ENCODE results near the gene MAST4.
"Not testable (repeated sequence)": the region's sequence is repeated elsewhere in the genome, so short reads cannot be mapped to it uniquely, and the experiment has no call there.

Gene MAST4

DNA sequence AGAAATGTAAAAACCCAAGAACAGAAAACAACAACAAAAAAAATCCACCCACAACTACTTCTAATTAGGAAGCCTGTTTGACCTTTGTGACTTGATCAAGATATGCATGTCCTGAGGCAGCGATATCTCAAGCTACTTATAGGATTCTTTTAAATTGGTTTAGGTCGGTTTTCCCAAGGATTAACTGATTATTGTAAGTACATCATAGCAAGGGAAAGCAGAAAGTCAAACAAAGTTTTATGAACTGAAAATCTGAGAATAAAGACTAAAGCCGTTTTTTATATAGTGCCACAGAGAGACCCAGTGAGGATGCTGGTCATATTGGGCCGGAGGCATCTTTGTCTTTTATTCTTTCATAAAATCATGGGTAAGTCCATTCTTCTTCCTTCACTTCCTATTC lies 528.4 kb downstream of the MAST4 start:
- Mint-ChIP-seq H3K36me3 (ENCODE audit: low read depth) (peaks cover 50% of the 10 kb centered on the region), H3K4me1 (peaks cover 5% of the 10 kb centered on the region), H3K27me3 (ENCODE audit: low read depth) (no peaks in the 10 kb centered on the region), H3K4me3 (no peak overlapping the region), H3K9me3 (peaks cover 10% of the 10 kb centered on the region), H3K27ac (no peak overlapping the region)
- TF ChIP-seq, protein P1, sequence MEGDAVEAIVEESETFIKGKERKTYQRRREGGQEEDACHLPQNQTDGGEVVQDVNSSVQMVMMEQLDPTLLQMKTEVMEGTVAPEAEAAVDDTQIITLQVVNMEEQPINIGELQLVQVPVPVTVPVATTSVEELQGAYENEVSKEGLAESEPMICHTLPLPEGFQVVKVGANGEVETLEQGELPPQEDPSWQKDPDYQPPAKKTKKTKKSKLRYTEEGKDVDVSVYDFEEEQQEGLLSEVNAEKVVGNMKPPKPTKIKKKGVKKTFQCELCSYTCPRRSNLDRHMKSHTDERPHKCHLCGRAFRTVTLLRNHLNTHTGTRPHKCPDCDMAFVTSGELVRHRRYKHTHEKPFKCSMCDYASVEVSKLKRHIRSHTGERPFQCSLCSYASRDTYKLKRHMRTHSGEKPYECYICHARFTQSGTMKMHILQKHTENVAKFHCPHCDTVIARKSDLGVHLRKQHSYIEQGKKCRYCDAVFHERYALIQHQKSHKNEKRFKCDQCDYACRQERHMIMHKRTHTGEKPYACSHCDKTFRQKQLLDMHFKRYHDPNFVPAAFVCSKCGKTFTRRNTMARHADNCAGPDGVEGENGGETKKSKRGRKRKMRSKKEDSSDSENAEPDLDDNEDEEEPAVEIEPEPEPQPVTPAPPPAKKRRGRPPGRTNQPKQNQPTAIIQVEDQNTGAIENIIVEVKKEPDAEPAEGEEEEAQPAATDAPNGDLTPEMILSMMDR (IDR thresholded peaks at IDR 0.05; ENCODE audit: unreplicated experiment in 3 of 3), result no peak

DNA sequence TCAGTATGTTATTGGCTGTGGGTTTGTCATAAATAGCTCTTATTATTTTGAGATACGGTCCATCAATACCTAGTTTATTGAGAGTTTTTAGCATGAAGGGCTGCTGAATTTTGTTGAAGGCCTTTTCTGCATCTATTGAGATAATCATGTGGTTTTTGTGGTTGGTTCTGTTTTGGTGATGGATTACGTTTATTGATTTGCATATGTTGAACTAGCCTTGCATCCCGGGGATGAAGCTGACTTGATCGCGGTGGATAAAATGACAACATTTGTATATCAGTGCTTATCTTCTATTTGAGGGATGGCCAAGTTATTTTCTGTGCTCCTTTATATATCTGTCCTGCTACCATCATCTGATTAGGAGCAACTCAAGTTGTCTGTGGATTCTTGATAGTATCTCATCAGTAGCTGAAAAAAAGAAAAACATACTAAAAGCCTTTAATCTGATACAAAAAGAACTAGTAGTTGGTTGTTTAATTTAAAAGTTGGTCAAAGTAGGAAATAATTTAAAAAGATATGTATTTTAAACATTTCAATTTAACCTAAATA lies 531.2 kb downstream of the MAST4 start:
- not testable (repeated sequence) for H3K4me1 Mint-ChIP-seq; H3K4me3 Mint-ChIP-seq; H3K27ac Mint-ChIP-seq; H3K27me3 Mint-ChIP-seq (ENCODE audit: low read depth)
- Mint-ChIP-seq H3K9me3 (peaks cover 10% of the 10 kb centered on the region), H3K36me3 (ENCODE audit: low read depth) (peaks cover 51% of the 10 kb centered on the region)

DNA sequence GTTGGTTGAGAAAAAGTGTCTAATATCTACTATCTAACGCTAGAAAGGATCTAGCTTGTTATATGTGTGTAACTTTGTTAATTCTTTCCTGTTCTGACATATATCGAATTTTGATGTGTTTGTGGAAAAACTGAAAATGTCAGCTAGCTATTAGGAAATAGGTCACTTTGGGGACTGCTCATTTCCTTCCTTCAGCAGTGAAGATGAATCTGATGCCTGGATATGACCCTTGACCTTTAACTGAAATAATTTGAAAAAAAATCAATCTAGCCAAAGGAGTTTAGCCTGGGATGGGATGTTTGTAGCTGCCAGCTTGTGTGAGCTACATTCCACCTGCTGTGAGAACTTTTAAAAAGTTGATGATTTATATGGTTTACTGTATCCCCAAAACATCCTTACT lies 533.6 kb downstream of the MAST4 start:
- no peaks in the 10 kb centered on the region for H3K4me1 Mint-ChIP-seq

DNA sequence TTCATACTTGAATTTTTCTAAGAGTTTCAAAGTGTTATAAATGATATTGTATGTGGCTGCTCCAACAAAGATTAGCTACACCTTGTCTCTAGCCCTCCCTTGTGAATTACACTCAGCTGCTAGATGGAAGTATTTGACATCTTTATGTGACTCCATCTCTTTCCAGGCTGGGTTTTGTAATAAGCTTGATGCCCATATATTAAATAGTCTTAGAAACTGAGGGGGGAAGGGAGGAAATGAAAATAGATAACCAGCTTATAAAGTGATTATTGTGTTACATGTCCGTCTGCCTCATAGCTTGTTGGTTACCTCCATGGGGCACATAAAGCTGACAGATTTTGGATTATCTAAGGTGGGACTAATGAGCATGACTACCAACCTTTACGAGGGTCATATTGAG lies 537.0 kb downstream of the MAST4 start:
- Mint-ChIP-seq H3K36me3 (ENCODE audit: low read depth) (peaks cover 23% of the 10 kb centered on the region), H3K4me3 (no peak overlapping the region), H3K27me3 (ENCODE audit: low read depth) (no peaks in the 10 kb centered on the region), H3K9me3 (no peaks in the 10 kb centered on the region), H3K4me1 (no peaks in the 10 kb centered on the region), H3K27ac (no peak overlapping the region)
- TF ChIP-seq, protein P1 (IDR thresholded peaks at IDR 0.05; ENCODE audit: unreplicated experiment in 3 of 3), result no peak

More for the DNA sequence above, 533.6 kb downstream of the MAST4 start:
- H3K4me3 Mint-ChIP-seq, result no peak overlapping the region
- no peak overlapping the region for H3K27ac Mint-ChIP-seq
- TF ChIP-seq, protein P1 (IDR thresholded peaks at IDR 0.05; ENCODE audit: unreplicated experiment in 3 of 3), result no peak
- peaks cover 10% of the 10 kb centered on the region for H3K9me3 Mint-ChIP-seq
- H3K27me3 Mint-ChIP-seq (ENCODE audit: low read depth), result no peaks in the 10 kb centered on the region
- peaks cover 38% of the 10 kb centered on the region for H3K36me3 Mint-ChIP-seq (ENCODE audit: low read depth)

DNA sequence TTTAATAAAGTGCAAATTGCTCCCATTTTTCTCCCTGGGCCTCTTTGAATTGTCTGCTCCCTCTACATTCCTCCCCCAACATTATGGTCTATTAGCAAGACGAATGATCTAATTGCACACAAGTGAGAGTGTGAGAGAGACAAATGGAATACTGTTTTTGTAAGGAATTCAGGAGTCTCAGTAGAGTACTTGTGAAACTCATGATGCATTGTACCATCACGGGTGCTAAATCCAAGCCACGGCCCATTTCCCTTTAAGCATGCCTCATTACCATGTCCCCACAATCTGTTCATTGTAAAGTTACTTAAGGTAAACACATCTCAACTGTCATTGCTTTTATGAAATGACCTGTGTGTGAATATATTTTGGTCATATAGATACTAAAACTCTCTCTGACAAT lies 537.6 kb downstream of the MAST4 start:
- H3K9me3 Mint-ChIP-seq, result no peaks in the 10 kb centered on the region
- no peaks in the 10 kb centered on the region for H3K4me1 Mint-ChIP-seq
- no peak overlapping the region for H3K4me3 Mint-ChIP-seq
- H3K36me3 Mint-ChIP-seq (ENCODE audit: low read depth), result peaks cover 21% of the 10 kb centered on the region
- no peaks in the 10 kb centered on the region for H3K27me3 Mint-ChIP-seq (ENCODE audit: low read depth)
- TF ChIP-seq, protein P1 (IDR thresholded peaks at IDR 0.05; ENCODE audit: unreplicated experiment in 3 of 3), result no peak
- no peak overlapping the region for H3K27ac Mint-ChIP-seq

DNA sequence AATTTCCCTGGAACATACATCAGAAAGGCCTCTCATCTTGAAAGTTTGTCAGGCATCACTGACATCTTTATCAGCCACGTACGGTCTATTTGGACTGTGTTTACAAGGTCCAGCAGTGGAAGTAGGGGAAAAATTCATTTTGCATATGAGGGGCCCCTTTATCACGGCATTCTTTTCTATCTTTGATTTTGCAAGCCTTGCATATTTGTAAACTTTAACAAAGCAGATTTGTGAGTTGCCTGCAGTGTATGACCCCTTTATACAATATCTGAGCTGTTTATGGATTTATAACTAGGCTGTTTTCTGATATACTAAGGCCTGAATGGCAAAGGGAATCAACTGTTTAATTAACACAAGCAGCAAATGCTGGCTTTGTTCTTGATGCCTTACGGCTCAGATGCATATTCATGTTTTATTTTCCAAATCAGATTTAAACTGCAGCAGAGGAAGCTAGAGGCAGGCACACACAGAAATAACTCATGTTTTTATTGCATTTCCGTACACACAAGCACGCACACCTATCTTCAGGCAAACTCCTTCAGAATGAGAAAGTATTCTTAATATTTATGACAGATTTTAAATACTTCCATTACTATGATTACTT lies 539.3 kb downstream of the MAST4 start:
- H3K27ac Mint-ChIP-seq, result no peak overlapping the region
- no peak overlapping the region for H3K4me3 Mint-ChIP-seq
- H3K36me3 Mint-ChIP-seq (ENCODE audit: low read depth), result peaks cover 14% of the 10 kb centered on the region
- H3K9me3 Mint-ChIP-seq, result no peaks in the 10 kb centered on the region
- TF ChIP-seq, protein P1 (IDR thresholded peaks at IDR 0.05; ENCODE audit: unreplicated experiment in 3 of 3), result no peak
- H3K4me1 Mint-ChIP-seq, result no peaks in the 10 kb centered on the region
- H3K27me3 Mint-ChIP-seq (ENCODE audit: low read depth), result no peaks in the 10 kb centered on the region

Measured in nephron (organoid).